ENCODE measurements around the gene KCNJ14.

Gene KCNJ14

GRCh38 chr19:48444129-48444935 is 11.0 kb upstream of the KCNJ14 start:
- intact Hi-C loops (cut with DNase I), result loop anchor here (10.0 kb wide), 1 partner anchor 50 kb away; the partner anchor contains the start of genes GRIN2D and KDELR1
- DNase-seq, result no peak

- DNase-seq, result no peak
- intact Hi-C loops (cut with DNase I), result loop anchor here (10.0 kb wide), 1 partner anchor 50 kb away; the partner anchor contains the start of genes GRIN2D and KDELR1
These were observed 10.5 kb upstream of the KCNJ14 start for GRCh38 chr19:48444936-48445200.

- intact Hi-C loops (cut with DNase I), result loop anchor here (10.0 kb wide), 1 partner anchor 50 kb away; the partner anchor contains the start of genes GRIN2D and KDELR1
- peak in 27 of 42 donors; percentile 28 to 76 (median 46) for DNase-seq
These were observed 10.1 kb upstream of the KCNJ14 start for GRCh38 chr19:48445256-48445605.

GRCh38 chr19:48445606-48446481 is 9.5 kb upstream of the KCNJ14 start, which contains the start of gene GRWD1:
Gene GRWD1, plus strand, starts transcription at chr19:48445983. Its CDS starts 23 bp downstream, at chr19:48446006.
- intact Hi-C loops (cut with DNase I), result loop anchor here (10.0 kb wide), 1 partner anchor 51 kb away; the partner anchor contains the start of genes GRIN2D and KDELR1
- peak; percentile 85 to 97 (median 93) for DNase-seq

GRCh38 chr19:48446579-48446978 is 8.8 kb upstream of the KCNJ14 start:
- DNase-seq, result no peak
- intact Hi-C loops (cut with DNase I), result loop anchor here (10.0 kb wide), 1 partner anchor 52 kb away; the partner anchor contains the start of genes GRIN2D and KDELR1

- DNase-seq, result no peak
- intact Hi-C loops (cut with DNase I), result loop anchor here (10.0 kb wide), 1 partner anchor 54 kb away; the partner anchor contains the start of genes GRIN2D and KDELR1
These were observed 6.8 kb upstream of the KCNJ14 start for GRCh38 chr19:48448563-48448962.

- intact Hi-C loops (cut with DNase I), result no loop called here
- no peak for DNase-seq
These were observed 4.9 kb upstream of the KCNJ14 start for GRCh38 chr19:48450441-48450840.

GRCh38 chr19:48450863-48451262 is 4.5 kb upstream of the KCNJ14 start:
- intact Hi-C loops (cut with DNase I), result no loop called here

GRCh38 chr19:48451624-48452023 is 3.8 kb upstream of the KCNJ14 start:
- intact Hi-C loops (cut with DNase I), result no loop called here
- no peak for DNase-seq

More at GRCh38 chr19:48450863-48451262, 4.5 kb upstream of the KCNJ14 start:
- DNase-seq, result no peak

- DNase-seq, result peak in 1 of 42 donors; percentile 51
- intact Hi-C loops (cut with DNase I), result no loop called here
These were observed 2.8 kb upstream of the KCNJ14 start for GRCh38 chr19:48452289-48453190.

GRCh38 chr19:48454150-48454730 is 1.1 kb upstream of the KCNJ14 start:
- peak in 19 of 42 donors; percentile 27 to 64 (median 43) for DNase-seq
- intact Hi-C loops (cut with DNase I), result no loop called here

GRCh38 chr19:48455908-48456562 is 661 bp downstream of the KCNJ14 start:
- intact Hi-C loops (cut with DNase I), result no loop called here
- no peak for DNase-seq

- no peak for DNase-seq
- intact Hi-C loops (cut with DNase I), result no loop called here
These were observed 1.5 kb downstream of the KCNJ14 start for GRCh38 chr19:48456864-48457263.

GRCh38 chr19:48458016-48458415 is 2.6 kb downstream of the KCNJ14 start:
- no peak for DNase-seq
- intact Hi-C loops (cut with DNase I), result no loop called here

GRCh38 chr19:48461651-48461981 is 6.2 kb downstream of the KCNJ14 start:
- no peak for DNase-seq
- intact Hi-C loops (cut with DNase I), result no loop called here

- intact Hi-C loops (cut with DNase I), result no loop called here
- DNase-seq, result no peak
These were observed 6.7 kb downstream of the KCNJ14 start for GRCh38 chr19:48461982-48462655.

GRCh38 chr19:48465215-48465614 is 9.8 kb downstream of the KCNJ14 start:
- intact Hi-C loops (cut with DNase I), result no loop called here

More at GRCh38 chr19:48465215-48465614, 9.8 kb downstream of the KCNJ14 start:
- no peak for DNase-seq

All from head of caudate nucleus (tissue), 42 donors.